ENCODE measurements around the gene PLOD1. TPM values are rescaled to one million over a fixed set of nuclear protein-coding genes. Genes with fewer than 3 reads are reported as not detected.
"Not testable (repeated sequence)": the region's sequence is repeated elsewhere in the genome, so short reads cannot be mapped to it uniquely, and the experiment has no call there.

The PLOD1 gene
- polyA plus RNA-seq, 2 of the 4 experiments (the other 2 are of a cell fraction) = 53.8 to 83.9 TPM

DNA sequence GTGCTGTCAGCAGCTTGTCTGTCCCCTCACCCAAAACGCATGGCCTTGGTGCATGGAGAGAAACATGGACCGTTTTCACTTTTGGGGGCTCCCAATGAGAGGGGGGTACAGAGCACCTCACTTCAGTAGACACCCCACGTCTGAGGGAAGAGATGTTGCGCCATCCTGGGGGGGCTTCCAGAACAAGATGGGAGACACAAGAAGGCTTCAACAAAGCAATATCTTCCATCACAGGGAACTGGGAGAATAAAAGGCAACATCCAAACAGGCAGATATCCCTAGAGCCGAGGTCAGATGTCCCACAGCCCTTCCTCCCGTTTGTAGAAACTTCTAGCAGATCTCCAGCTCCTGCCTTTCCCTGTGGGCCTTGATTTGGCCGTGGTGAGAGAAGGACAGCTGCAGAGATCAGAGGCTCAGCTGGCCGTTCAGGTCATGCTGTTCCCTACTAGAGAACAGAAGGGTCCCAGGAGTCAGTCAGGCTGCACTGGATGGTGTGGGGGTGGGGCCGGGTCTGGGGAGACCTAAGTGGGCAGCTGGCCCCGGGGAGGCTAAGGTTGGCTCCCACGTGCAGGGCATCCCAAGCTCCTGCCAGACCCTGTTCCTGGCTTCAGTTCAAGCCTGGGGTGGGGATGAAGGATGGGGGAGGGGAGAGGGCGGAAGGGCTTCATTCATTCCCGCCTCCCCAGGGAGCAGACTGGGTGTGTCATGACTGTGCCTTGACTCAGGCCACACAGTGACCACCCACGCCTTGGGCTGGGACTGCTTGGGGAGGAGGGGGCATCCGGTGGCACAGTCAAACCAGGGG is 4.4 kb downstream of the PLOD1 start:
- H3K9me3 ChIP-seq = no peaks in the 10 kb centered on the region
- FAIRE-seq = no peak
- TF ChIP-seq RFX5 (IDR thresholded peaks at IDR 0.05) = no peak
- TF ChIP-seq CBX8 (IDR thresholded peaks at IDR 0.05) = no peak
- TF ChIP-seq NR3C1 (IDR thresholded peaks at IDR 0.05) = no peak
- TF ChIP-seq, protein P1, sequence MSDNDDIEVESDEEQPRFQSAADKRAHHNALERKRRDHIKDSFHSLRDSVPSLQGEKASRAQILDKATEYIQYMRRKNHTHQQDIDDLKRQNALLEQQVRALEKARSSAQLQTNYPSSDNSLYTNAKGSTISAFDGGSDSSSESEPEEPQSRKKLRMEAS (IDR thresholded peaks at IDR 0.05) = no peak
- TF ChIP-seq CEBPB (IDR thresholded peaks at IDR 0.05) = 0 out of 4 replicates have a peak, but pooled peaks of 1 of the 2 experiments have one; percentile 8
- no peak for TF ChIP-seq EHF (CRISPR knock-in tag; IDR thresholded peaks at IDR 0.05)
- no peak for TF ChIP-seq RARB (CRISPR knock-in tag; IDR thresholded peaks at IDR 0.05)
- no peak for TF ChIP-seq TP53 (CRISPR knock-in tag; IDR thresholded peaks at IDR 0.05)
- ATAC-seq = no peak
- peaks cover 13% of the 10 kb centered on the region; the same call in 2 of the 3 replicates for H3K4me1 ChIP-seq
- no peak for DNase-seq (ENCODE audit: low read depth in 1 of 2, low spot score in 1 of 2)
- 75% methylated on average over 10 of the region's 15 CpGs for WGBS (ENCODE audit: missing lambda C conversion rate)
- no peak overlapping the region for H3K4me3 ChIP-seq
- peak overlapping the region; percentile 21 to 60; a peak in 3 of 6 replicates for H3K27ac ChIP-seq
- CTCF ChIA-PET = interaction anchor here (0.8 to 1.7 kb wide), 3 partner anchors 11 to 101 kb away, joined by 3 to 4 read pairs (median 3); no protein-coding TSS in a partner anchor
- POLR2A ChIA-PET = interaction anchor here (1.3 kb wide), 1 partner anchor 31 kb away, joined by 5 read pairs; no protein-coding TSS in a partner anchor
- peak overlapping the region; percentile 33; the same call in 1 of the 3 replicates for H3K4me2 ChIP-seq

DNA sequence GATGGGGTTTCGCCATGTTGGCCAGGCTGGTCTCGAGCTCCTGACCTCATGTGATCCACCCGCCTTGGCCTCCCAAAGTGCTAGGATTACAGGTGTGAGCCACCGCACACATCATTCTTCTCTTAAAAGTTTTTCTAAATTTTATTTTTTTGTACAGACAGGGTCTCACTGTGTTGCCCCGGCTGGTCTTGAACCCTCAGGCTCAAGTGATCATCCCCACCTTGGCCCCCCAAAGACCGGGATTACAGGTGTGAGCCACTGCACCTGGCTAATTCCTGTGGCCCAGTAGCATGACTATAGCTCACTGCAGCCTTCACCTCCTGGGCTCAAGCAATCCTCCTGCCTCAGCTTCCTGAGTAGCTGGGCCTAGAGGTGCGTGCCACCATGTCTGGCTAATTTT is 5.3 kb downstream of the PLOD1 start:
- WGBS (ENCODE audit: missing lambda C conversion rate) = 98% methylated on average over 7 of the region's 7 CpGs
- not testable (repeated sequence) for FAIRE-seq; H3K9me3 ChIP-seq; DNase-seq (ENCODE audit: low read depth in 1 of 2, low spot score in 1 of 2); H3K4me2 ChIP-seq; ATAC-seq; H3K27ac ChIP-seq; H3K4me3 ChIP-seq
- H3K4me1 ChIP-seq = peaks cover 11% of the 10 kb centered on the region; the same call in 2 of the 3 replicates
- CTCF ChIA-PET = interaction anchor here (1.7 kb wide), 1 partner anchor 10 kb away, joined by 4 read pairs; no protein-coding TSS in a partner anchor
- POLR2A ChIA-PET = interaction anchor here (1.3 kb wide), 1 partner anchor 32 kb away, joined by 5 read pairs; no protein-coding TSS in a partner anchor

DNA sequence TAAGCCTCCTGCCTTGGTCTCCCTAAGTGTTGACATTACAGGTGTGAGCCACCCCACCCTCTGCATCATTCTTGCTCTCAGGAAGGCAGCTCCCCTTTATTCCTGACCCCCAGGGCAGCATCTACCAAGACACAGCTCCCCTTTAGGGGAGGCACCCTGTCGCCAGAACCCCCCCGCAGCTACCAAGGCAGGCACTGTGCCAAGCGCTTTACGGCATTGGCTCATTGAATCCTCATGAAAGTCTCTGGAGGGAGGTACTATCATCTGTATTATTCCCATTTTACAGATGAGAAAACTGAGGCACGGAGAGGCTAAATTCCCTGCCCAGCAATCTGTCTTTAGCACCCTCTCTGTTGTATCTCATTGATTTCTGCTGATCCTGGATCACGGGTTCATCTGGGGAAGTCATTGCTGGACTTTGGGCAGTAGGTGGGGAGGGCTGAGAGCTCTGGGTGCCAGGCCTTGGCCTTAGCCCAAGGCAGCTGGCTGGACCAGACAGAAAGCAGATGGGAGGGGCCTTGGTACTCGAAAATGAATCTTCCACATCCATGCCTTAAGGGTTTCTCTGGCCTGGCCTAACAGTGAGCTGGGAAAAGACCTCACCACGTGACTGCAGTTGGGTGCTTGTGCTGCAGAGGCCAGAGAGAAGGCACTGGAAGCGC is 5.9 kb downstream of the PLOD1 start:
- no peaks in the 10 kb centered on the region for H3K9me3 ChIP-seq
- H3K4me2 ChIP-seq = no peak overlapping the region
- ChIA-PET POLR2A (interaction anchor here (1.0 kb wide), 1 partner anchor 30 kb away, joined by 3 read pairs; no protein-coding TSS in a partner anchor), CTCF (interaction anchor here (1.3 kb wide), 1 partner anchor 32 kb away, joined by 3 read pairs; no protein-coding TSS in a partner anchor)
- no peak overlapping the region for H3K27ac ChIP-seq
- no peak for DNase-seq (ENCODE audit: low read depth in 1 of 2, low spot score in 1 of 2)
- ATAC-seq = no peak; a peak in 1 of 6 replicates
- FAIRE-seq = no peak
- WGBS (ENCODE audit: missing lambda C conversion rate) = 82% methylated on average over 9 of the region's 9 CpGs
- peaks cover 11% of the 10 kb centered on the region; the same call in 2 of the 3 replicates for H3K4me1 ChIP-seq
- H3K4me3 ChIP-seq = no peak overlapping the region
- peak; percentile 48; the same call in 1 of the 2 replicates for TF ChIP-seq KDM1A (IDR thresholded peaks at IDR 0.05; ENCODE audit: low read depth)
- TF ChIP-seq PHF8 (IDR thresholded peaks at IDR 0.05; ENCODE audit: borderline replicate concordance, low read depth) = no peak

DNA sequence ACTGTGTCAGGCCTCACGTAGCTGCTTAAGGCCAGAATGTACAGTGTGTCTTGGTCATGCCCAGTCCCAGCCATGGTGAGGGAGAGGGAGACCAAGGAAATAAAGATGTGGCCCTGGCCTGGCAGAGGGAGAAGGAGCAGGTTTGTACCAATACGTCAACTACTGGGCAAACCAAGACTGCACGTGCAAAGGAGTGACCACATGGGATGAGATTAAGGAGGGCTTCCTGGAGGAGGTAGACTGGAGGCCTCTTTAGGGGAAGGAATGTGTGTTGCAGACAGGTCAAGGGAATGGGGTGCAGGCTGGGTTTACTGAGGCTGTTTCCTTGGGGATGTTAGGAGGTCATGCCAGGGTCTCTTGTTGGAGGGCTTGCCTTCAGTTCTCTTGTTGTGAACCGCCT is 7.8 kb downstream of the PLOD1 start:
- Histone ChIP-seq H3K4me3 (no peak overlapping the region), H3K4me1 (peaks cover 11% of the 10 kb centered on the region; the same call in 2 of the 3 replicates), H3K9me3 (no peaks in the 10 kb centered on the region), H3K27ac (no peak overlapping the region), H3K4me2 (no peak overlapping the region)
- CTCF ChIA-PET = no interaction called here
- peak; percentile 55 for TF ChIP-seq ZFP36 (IDR thresholded peaks at IDR 0.05; ENCODE audit: borderline replicate concordance, partially characterized antibody)
- no peak for TF ChIP-seq KDM1A (IDR thresholded peaks at IDR 0.05; ENCODE audit: low read depth)
- DNase-seq (ENCODE audit: low read depth in 1 of 2, low spot score in 1 of 2) (no peak), ATAC-seq (no peak), FAIRE-seq (no peak)
- POLR2A ChIA-PET = no interaction called here
- 89% methylated on average over 4 of the region's 4 CpGs for WGBS (ENCODE audit: missing lambda C conversion rate)

DNA sequence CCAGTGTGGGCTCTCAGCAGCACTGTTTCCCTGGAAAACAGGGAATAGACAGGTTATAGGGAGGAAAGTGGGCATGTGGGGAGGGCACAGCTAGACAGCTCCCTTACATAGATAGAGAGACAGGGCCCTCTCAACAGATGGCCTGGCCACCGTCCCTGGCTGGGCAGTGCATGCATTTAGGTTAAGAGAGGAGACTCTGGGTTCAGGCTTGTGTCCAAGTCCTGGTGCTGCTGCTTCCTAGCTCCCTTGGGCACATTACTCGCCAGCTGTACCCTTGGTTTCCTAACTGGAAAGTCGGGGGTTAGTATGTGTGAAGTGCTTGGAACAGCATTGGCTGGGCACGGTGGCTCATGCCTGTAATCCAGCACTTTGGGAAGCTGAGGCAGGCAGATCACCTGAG is 9.1 kb downstream of the PLOD1 start:
- CTCF ChIA-PET = no interaction called here
- Histone ChIP-seq H3K4me2 (no peak overlapping the region), H3K4me3 (no peak overlapping the region), H3K27ac (no peak overlapping the region), H3K4me1 (peaks cover 7% of the 10 kb centered on the region; the same call in 2 of the 3 replicates), H3K9me3 (no peaks in the 10 kb centered on the region)
- DNase-seq (ENCODE audit: low read depth in 1 of 2, low spot score in 1 of 2) (no peak), FAIRE-seq (no peak), ATAC-seq (no peak)
- 90% methylated on average over 3 of the region's 4 CpGs for WGBS (ENCODE audit: missing lambda C conversion rate)
- POLR2A ChIA-PET = no interaction called here
- TF ChIP-seq HOXB13 (CRISPR knock-in tag; IDR thresholded peaks at IDR 0.05; ENCODE audit: low read depth) (no peak), RAD21 (conservative IDR thresholded peaks at IDR 0.05 in 1 of 2, IDR thresholded peaks at IDR 0.05 in 1 of 2) (no peak), HOXA7 (CRISPR knock-in tag; IDR thresholded peaks at IDR 0.05) (no peak), SREBF2 (IDR thresholded peaks at IDR 0.05) (no peak), FOSL2 (IDR thresholded peaks at IDR 0.05) (no peak), FOSL2 (CRISPR knock-in tag; IDR thresholded peaks at IDR 0.05) (no peak), KDM1A (IDR thresholded peaks at IDR 0.05; ENCODE audit: low read depth) (no peak), PHF8 (IDR thresholded peaks at IDR 0.05; ENCODE audit: borderline replicate concordance, low read depth) (no peak), ZNF302 (CRISPR knock-in tag; IDR thresholded peaks at IDR 0.05) (no peak), MAFK (IDR thresholded peaks at IDR 0.05; ENCODE audit: partially characterized antibody) (no peak)
- TF ChIP-seq, protein P2, sequence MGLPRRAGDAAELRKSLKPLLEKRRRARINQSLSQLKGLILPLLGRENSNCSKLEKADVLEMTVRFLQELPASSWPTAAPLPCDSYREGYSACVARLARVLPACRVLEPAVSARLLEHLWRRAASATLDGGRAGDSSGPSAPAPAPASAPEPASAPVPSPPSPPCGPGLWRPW (IDR thresholded peaks at IDR 0.05) = no peak
- TF ChIP-seq, protein P1 (IDR thresholded peaks at IDR 0.05) = no peak
- TF ChIP-seq, protein P3, sequence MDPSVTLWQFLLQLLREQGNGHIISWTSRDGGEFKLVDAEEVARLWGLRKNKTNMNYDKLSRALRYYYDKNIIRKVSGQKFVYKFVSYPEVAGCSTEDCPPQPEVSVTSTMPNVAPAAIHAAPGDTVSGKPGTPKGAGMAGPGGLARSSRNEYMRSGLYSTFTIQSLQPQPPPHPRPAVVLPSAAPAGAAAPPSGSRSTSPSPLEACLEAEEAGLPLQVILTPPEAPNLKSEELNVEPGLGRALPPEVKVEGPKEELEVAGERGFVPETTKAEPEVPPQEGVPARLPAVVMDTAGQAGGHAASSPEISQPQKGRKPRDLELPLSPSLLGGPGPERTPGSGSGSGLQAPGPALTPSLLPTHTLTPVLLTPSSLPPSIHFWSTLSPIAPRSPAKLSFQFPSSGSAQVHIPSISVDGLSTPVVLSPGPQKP (IDR thresholded peaks at IDR 0.05; ENCODE audit: low read depth, low read length) = no peak
- TF ChIP-seq, protein P4, sequence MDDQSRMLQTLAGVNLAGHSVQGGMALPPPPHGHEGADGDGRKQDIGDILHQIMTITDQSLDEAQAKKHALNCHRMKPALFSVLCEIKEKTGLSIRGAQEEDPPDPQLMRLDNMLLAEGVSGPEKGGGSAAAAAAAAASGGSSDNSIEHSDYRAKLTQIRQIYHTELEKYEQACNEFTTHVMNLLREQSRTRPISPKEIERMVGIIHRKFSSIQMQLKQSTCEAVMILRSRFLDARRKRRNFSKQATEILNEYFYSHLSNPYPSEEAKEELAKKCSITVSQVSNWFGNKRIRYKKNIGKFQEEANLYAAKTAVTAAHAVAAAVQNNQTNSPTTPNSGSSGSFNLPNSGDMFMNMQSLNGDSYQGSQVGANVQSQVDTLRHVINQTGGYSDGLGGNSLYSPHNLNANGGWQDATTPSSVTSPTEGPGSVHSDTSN (IDR thresholded peaks at IDR 0.05) = no peak

Data from A549 (cell line).